Endothelial cell of umbilical vein (primary cell): ENCODE data around the gene CSH2.

Experiments
- EZH2 ChIP-seq: IDR thresholded peaks from 2 replicates; pipeline ENCODE4 v1.6.1; 2012; ENCODE audit warnings: borderline replicate concordance, low read depth, mild to moderate bottlenecking, moderate library complexity, low read length, inconsistent platforms; ENCODE audit not compliant: severe bottlenecking
- GATA2 ChIP-seq: IDR thresholded peaks from 2 replicates; pipeline ENCODE4 v1.7.0; 2011; ENCODE audit warnings: low read depth, mild to moderate bottlenecking, moderate library complexity, mixed read lengths, low read length; ENCODE audit not compliant: insufficient read length, insufficient read depth
- JUN ChIP-seq: IDR thresholded peaks from 2 replicates; pipeline ENCODE4 v1.6.1; 2011; ENCODE audit warnings: borderline replicate concordance, low read depth; ENCODE audit not compliant: insufficient read length, insufficient read depth
- MYC ChIP-seq: IDR thresholded peaks from one replicate; pipeline ENCODE4 v1.6.1; 2011; ENCODE audit warnings: mild to moderate bottlenecking, low read depth, low read length
- POLR2A ChIP-seq: IDR thresholded peaks from 2 replicates; pipeline ENCODE4 v1.6.1; 2012; ENCODE audit warnings: low read depth, mild to moderate bottlenecking, control low read depth, low read length
- POLR2AphosphoS5 ChIP-seq: IDR thresholded peaks from 2 replicates; pipeline ENCODE4 v1.6.1; 2012; ENCODE audit warnings: low read depth, mild to moderate bottlenecking, control low read depth, low read length, moderate library complexity; ENCODE audit not compliant: insufficient read depth
- TF ChIP-seq, protein P1 (sequence below), 2 donors: IDR thresholded peaks; 1 replicate in 1 of 2; 2 replicates in 1 of 2; pipeline ENCODE4 v1.5.1; 2011; ENCODE audit warnings: low read length in 2 of 2, mild to moderate bottlenecking in 2 of 2, moderate library complexity in 2 of 2, control low read depth in 1 of 2, inconsistent platforms in 1 of 2, low read depth in 1 of 2; ENCODE audit not compliant: insufficient read depth in 1 of 2; ENCODE audit errors: extremely low read depth in 1 of 2
- TF ChIP-seq, protein P2 (sequence below): IDR thresholded peaks from 2 replicates; pipeline ENCODE4 v1.6.1; 2011; ENCODE audit not compliant: insufficient read depth, insufficient read length

DNA sequence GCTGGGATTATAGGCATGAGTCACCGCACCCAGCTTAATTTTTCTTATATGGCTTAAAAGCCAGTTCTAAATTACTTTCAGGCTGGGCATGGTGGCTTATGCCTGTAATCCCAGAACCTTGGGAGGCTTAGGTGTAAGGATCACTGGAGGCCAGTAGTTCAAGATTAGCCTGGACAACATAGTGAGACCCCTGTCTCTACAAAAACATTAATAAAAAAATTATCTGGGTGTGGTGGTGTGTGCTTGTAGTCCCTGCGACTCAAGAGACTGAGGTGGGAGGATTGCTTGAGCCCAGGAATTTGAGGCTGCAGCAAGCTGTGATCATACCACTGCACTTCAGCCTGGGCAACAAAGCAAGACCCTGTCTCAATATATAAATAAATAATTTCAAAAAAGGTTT is 20.2 kb downstream of the CSH2 start:
- TF ChIP-seq POLR2AphosphoS5 (no peak), POLR2A (no peak), EZH2 (no peak), GATA2 (no peak), JUN (no peak), MYC (no peak)
- TF ChIP-seq, protein P1, sequence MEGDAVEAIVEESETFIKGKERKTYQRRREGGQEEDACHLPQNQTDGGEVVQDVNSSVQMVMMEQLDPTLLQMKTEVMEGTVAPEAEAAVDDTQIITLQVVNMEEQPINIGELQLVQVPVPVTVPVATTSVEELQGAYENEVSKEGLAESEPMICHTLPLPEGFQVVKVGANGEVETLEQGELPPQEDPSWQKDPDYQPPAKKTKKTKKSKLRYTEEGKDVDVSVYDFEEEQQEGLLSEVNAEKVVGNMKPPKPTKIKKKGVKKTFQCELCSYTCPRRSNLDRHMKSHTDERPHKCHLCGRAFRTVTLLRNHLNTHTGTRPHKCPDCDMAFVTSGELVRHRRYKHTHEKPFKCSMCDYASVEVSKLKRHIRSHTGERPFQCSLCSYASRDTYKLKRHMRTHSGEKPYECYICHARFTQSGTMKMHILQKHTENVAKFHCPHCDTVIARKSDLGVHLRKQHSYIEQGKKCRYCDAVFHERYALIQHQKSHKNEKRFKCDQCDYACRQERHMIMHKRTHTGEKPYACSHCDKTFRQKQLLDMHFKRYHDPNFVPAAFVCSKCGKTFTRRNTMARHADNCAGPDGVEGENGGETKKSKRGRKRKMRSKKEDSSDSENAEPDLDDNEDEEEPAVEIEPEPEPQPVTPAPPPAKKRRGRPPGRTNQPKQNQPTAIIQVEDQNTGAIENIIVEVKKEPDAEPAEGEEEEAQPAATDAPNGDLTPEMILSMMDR (IDR thresholded peaks at IDR 0.05; ENCODE audit: extremely low read depth in 1 of 2, insufficient read depth in 1 of 2, low read depth in 1 of 2, low read length in 2 of 2), result no peak
- TF ChIP-seq, protein P2, sequence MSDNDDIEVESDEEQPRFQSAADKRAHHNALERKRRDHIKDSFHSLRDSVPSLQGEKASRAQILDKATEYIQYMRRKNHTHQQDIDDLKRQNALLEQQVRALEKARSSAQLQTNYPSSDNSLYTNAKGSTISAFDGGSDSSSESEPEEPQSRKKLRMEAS, result no peak
